Measurements from ENCODE around the gene ADGRL3.

Gene ADGRL3

DNA sequence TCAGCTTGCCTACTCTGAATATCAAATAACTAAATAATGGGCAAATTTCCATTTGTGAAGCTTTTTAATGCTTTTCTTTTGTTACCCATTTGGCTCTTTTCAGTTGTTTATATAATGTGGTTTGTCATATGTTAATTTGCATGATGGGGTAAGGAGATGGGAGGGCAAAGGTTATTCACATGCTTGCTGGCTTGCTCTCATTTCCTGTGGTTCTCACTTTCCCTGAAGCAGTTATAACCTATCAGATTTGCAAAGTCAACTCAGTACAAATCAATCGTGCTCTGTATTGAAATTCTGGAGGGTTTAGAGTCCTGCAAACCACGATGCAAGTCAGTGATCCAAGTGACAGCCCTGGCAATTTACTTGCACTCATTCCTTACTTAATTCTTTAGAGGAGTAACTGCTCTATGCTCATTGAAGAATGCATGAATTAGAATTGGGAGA lies 711.2 kb downstream of the ADGRL3 start:
- no peak overlapping the region for H3K4me3 Mint-ChIP-seq
- ATAC-seq (no peak), DNase-seq (no peak)
- H3K36me3 Mint-ChIP-seq (ENCODE audit: low read depth): no peaks in the 10 kb centered on the region
- H3K9me3 Mint-ChIP-seq: no peaks in the 10 kb centered on the region
- H3K27me3 Mint-ChIP-seq: no peaks in the 10 kb centered on the region
- H3K27ac Mint-ChIP-seq: no peak overlapping the region
- H3K4me1 Mint-ChIP-seq: no peaks in the 10 kb centered on the region

DNA sequence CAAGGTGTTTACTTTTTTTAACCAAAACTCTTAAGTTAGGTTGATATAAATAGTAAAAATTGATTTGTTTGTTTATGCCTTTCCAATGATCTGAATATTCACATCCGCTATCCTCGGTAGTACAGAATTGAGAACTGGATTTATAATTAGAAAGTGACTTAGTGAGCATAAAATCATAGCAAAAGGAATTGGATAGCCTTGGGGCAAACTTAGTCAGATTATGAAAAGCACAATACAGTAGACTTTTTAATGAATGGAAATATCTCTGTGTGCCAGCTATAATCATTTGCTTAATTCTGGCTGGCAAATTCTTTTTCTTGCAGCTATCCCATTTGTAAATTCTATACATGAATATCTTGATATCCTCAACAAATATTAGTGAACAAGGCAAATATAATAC lies 713.5 kb downstream of the ADGRL3 start:
- Mint-ChIP-seq H3K9me3 (peaks cover 3% of the 10 kb centered on the region), H3K27ac (no peak overlapping the region), H3K4me3 (no peak overlapping the region), H3K27me3 (no peaks in the 10 kb centered on the region), H3K4me1 (no peaks in the 10 kb centered on the region), H3K36me3 (ENCODE audit: low read depth) (no peaks in the 10 kb centered on the region)
- DNase-seq (no peak), ATAC-seq (no peak)

GRCh38 chr4:61915501-61915900 lies 715.4 kb downstream of the ADGRL3 start:
- Mint-ChIP-seq H3K9me3 (peaks cover 3% of the 10 kb centered on the region), H3K4me1 (no peaks in the 10 kb centered on the region), H3K36me3 (ENCODE audit: low read depth) (no peaks in the 10 kb centered on the region), H3K27ac (no peak overlapping the region), H3K27me3 (no peaks in the 10 kb centered on the region), H3K4me3 (no peak overlapping the region)
- DNase-seq (no peak), ATAC-seq (no peak)

GRCh38 chr4:61918507-61918906 lies 718.4 kb downstream of the ADGRL3 start:
- ATAC-seq: no peak
- no peaks in the 10 kb centered on the region for H3K4me1 Mint-ChIP-seq

DNA sequence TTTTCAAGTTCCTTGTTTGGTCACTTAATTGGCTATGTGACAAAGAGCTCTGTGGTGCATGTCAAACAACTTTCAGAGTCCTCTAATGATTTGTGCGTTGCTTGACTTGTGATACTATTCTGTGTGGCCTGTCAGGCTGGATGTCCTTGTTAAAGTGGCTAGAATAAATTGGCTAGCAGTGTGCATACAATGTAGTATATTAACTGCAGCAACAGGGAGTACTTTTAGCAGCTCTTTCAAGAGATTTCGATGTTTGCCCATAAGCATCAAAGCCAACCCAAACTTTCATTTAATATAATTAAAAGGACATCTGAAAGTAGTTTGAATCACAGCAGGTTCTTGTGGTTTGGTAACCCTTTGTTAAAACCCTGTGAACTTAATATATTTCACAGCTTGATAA lies 718.9 kb downstream of the ADGRL3 start:
- peaks cover 3% of the 10 kb centered on the region for H3K9me3 Mint-ChIP-seq
- H3K27me3 Mint-ChIP-seq: no peaks in the 10 kb centered on the region

More at GRCh38 chr4:61918507-61918906, 718.4 kb downstream of the ADGRL3 start:
- H3K27me3 Mint-ChIP-seq: no peaks in the 10 kb centered on the region
- DNase-seq: no peak
- H3K4me3 Mint-ChIP-seq: no peak overlapping the region
- H3K36me3 Mint-ChIP-seq (ENCODE audit: low read depth): no peaks in the 10 kb centered on the region
- no peak overlapping the region for H3K27ac Mint-ChIP-seq
- H3K9me3 Mint-ChIP-seq: peaks cover 3% of the 10 kb centered on the region

DNA sequence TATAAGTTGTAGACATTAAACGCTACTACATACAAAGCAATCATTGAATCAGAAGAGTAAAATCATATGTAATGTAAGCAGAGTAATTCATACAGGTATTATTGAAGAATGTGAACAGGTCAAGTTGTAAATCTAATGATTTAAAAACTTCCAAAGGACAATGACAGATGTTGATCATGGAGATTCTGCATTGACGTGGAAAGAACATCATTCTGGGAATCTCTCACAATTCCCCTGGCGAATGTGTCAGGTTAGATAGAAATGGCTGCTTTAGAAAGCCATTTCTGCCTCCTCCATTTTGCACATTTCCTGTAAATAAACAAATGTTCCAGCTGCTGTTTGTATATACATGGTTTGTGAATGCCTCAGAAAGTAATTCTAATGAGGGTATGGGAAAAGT lies 719.4 kb downstream of the ADGRL3 start:
- DNase-seq (no peak), ATAC-seq (no peak)
- no peaks in the 10 kb centered on the region for H3K4me1 Mint-ChIP-seq
- H3K27ac Mint-ChIP-seq: no peak overlapping the region
- no peaks in the 10 kb centered on the region for H3K36me3 Mint-ChIP-seq (ENCODE audit: low read depth)
- H3K27me3 Mint-ChIP-seq: no peaks in the 10 kb centered on the region
- peaks cover 3% of the 10 kb centered on the region for H3K9me3 Mint-ChIP-seq
- H3K4me3 Mint-ChIP-seq: no peak overlapping the region

More for the DNA sequence above, 718.9 kb downstream of the ADGRL3 start:
- H3K27ac Mint-ChIP-seq: no peak overlapping the region
- DNase-seq: no peak
- no peaks in the 10 kb centered on the region for H3K36me3 Mint-ChIP-seq (ENCODE audit: low read depth)
- no peaks in the 10 kb centered on the region for H3K4me1 Mint-ChIP-seq
- no peak overlapping the region for H3K4me3 Mint-ChIP-seq
- ATAC-seq: no peak

GRCh38 chr4:61921920-61922319 lies 721.8 kb downstream of the ADGRL3 start:
- Mint-ChIP-seq H3K27ac (no peak overlapping the region), H3K36me3 (ENCODE audit: low read depth) (no peaks in the 10 kb centered on the region), H3K4me3 (no peak overlapping the region), H3K27me3 (no peaks in the 10 kb centered on the region), H3K4me1 (no peaks in the 10 kb centered on the region), H3K9me3 (peaks cover 7% of the 10 kb centered on the region)
- DNase-seq: no peak
- no peak for ATAC-seq

DNA sequence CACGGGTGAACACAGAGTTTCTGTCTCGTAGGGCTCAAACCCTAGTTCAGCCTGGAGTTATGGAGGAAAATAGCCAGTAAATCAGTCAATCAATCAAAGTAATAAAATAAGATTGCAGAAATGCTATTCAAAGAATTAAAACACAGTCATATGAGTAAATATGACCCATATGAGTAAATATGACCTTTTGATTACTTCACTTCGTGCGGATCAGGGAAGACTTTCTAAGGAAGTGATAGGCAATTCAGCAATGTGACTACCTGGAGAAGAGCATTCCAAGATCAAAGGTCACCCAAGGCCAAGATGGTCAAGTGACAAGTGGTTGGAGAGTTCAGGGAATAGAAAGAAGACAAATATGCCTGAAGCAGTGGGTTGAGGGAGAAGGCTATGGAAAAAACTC lies 722.6 kb downstream of the ADGRL3 start:
- Mint-ChIP-seq H3K4me1 (no peaks in the 10 kb centered on the region), H3K9me3 (peaks cover 4% of the 10 kb centered on the region), H3K27ac (no peak overlapping the region), H3K36me3 (ENCODE audit: low read depth) (no peaks in the 10 kb centered on the region), H3K27me3 (no peaks in the 10 kb centered on the region), H3K4me3 (no peak overlapping the region)
- ATAC-seq (no peak), DNase-seq (no peak)

GRCh38 chr4:61923179-61923578 lies 723.1 kb downstream of the ADGRL3 start:
- no peaks in the 10 kb centered on the region for H3K36me3 Mint-ChIP-seq (ENCODE audit: low read depth)
- H3K4me3 Mint-ChIP-seq: no peak overlapping the region
- no peak overlapping the region for H3K27ac Mint-ChIP-seq
- peaks cover 4% of the 10 kb centered on the region for H3K9me3 Mint-ChIP-seq
- H3K4me1 Mint-ChIP-seq: no peaks in the 10 kb centered on the region
- no peaks in the 10 kb centered on the region for H3K27me3 Mint-ChIP-seq
- no peak for ATAC-seq
- no peak for DNase-seq

DNA sequence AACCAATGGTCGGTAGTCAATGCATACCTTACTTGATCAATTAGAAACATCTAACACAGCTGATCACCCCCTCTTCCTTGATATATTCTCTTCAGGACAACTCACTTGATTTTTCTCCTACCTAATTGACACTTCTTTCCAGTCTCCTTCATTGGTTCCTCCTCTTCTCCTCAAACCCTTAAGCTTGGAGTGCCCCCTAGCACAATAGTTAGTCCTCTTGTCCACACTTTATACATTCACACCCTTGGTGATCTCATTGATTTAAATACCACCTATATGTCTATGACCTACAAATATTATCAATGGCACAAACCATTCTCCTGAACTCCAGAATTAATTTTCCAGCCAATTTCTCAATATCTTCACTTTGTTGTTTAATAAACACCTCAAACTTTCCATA lies 724.0 kb downstream of the ADGRL3 start:
- Mint-ChIP-seq H3K4me1 (no peaks in the 10 kb centered on the region), H3K36me3 (ENCODE audit: low read depth) (no peaks in the 10 kb centered on the region), H3K27me3 (no peaks in the 10 kb centered on the region), H3K9me3 (peaks cover 4% of the 10 kb centered on the region), H3K27ac (no peak overlapping the region), H3K4me3 (no peak overlapping the region)
- DNase-seq (no peak), ATAC-seq (no peak)

GRCh38 chr4:61933527-61933926 lies 733.4 kb downstream of the ADGRL3 start:
- DNase-seq (no peak), ATAC-seq (no peak)
- no peaks in the 10 kb centered on the region for H3K27me3 Mint-ChIP-seq
- peaks cover 3% of the 10 kb centered on the region for H3K9me3 Mint-ChIP-seq
- no peaks in the 10 kb centered on the region for H3K36me3 Mint-ChIP-seq (ENCODE audit: low read depth)
- no peak overlapping the region for H3K27ac Mint-ChIP-seq
- H3K4me3 Mint-ChIP-seq: no peak overlapping the region
- no peaks in the 10 kb centered on the region for H3K4me1 Mint-ChIP-seq

DNA sequence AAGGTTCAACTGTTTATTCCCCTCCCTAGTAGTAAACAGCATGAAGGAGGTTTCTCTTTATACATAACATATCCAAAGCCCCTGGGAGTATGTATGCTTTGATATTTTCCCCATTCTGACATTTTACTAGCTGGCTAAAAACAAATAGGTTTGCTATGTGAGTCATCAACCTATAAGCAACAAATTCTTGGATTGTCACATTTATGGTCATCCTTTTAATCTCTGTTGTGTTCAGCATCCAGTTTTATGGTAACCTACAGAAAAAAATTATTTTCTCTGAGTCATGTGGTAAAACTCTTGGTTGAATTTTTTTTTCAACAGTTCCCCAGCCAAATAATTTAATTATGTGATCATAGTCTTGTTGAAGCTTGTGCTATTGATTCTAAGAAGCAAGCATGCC lies 734.1 kb downstream of the ADGRL3 start:
- Mint-ChIP-seq H3K4me1 (no peaks in the 10 kb centered on the region), H3K36me3 (ENCODE audit: low read depth) (no peaks in the 10 kb centered on the region), H3K27me3 (no peaks in the 10 kb centered on the region), H3K4me3 (no peak overlapping the region), H3K27ac (no peak overlapping the region), H3K9me3 (peaks cover 8% of the 10 kb centered on the region)
- no peak for ATAC-seq
- no peak for DNase-seq

DNA sequence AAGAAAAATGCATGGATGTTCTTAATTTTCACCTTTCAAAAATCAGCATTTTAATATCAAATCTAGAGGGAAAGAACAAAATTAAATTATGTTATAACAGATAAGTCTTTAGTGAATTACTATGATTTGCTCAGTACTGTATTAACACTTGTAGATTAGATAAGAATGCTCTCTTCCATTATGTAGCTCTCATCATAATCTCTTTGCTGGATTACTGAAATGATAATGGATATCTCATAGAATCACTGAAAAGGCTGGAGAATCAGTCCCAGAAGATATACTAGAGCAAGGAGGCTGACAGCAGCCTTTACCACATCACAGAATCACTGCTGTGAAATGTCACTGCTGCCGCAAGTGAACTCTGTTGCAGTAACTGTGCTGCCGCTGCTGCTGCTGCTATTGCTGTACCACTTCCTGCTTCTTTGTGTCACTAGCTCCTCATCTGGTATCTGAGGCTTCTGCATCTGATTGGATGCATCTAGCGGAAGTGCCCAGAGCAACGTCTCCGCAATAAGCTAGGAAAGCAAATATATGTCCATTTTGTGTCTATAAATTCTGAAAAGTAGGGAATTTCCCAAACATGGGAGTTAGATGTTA lies 738.2 kb downstream of the ADGRL3 start:
- peaks cover 8% of the 10 kb centered on the region for H3K9me3 Mint-ChIP-seq
- no peak for ATAC-seq
- no peak overlapping the region for H3K27ac Mint-ChIP-seq

GRCh38 chr4:61950625-61951024 lies 750.5 kb downstream of the ADGRL3 start:
- no peak overlapping the region for H3K4me3 Mint-ChIP-seq
- no peaks in the 10 kb centered on the region for H3K27me3 Mint-ChIP-seq
- no peak overlapping the region for H3K27ac Mint-ChIP-seq
- H3K9me3 Mint-ChIP-seq: peaks cover 9% of the 10 kb centered on the region
- H3K4me1 Mint-ChIP-seq: no peaks in the 10 kb centered on the region
- ATAC-seq: no peak
- H3K36me3 Mint-ChIP-seq (ENCODE audit: low read depth): no peaks in the 10 kb centered on the region
- no peak for DNase-seq

More for the DNA sequence above, 738.2 kb downstream of the ADGRL3 start:
- DNase-seq: no peak
- Mint-ChIP-seq H3K4me3 (no peak overlapping the region), H3K36me3 (ENCODE audit: low read depth) (no peaks in the 10 kb centered on the region), H3K4me1 (no peaks in the 10 kb centered on the region), H3K27me3 (no peaks in the 10 kb centered on the region)

DNA sequence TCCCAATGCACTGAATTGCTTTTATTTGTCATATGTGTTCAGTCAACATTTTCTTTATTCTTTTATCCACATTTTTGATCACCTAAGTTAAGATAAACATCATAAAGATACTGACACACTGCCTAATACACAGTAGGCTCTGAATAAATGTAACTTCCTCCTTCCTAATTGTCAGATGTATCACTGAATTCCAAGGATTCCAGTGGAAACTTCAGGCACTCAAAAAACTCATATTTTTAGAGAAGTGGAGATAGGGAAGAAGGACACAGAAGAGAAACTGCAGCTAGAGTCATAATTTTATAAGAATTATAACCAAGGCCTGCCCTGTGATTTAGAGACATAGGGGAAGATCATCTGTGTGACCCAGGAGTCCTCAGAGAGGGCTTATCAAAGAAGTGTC lies 753.3 kb downstream of the ADGRL3 start:
- Mint-ChIP-seq H3K4me3 (no peak overlapping the region), H3K4me1 (no peaks in the 10 kb centered on the region), H3K36me3 (ENCODE audit: low read depth) (no peaks in the 10 kb centered on the region), H3K27ac (no peak overlapping the region), H3K9me3 (peaks cover 9% of the 10 kb centered on the region), H3K27me3 (no peaks in the 10 kb centered on the region)
- ATAC-seq: no peak
- no peak for DNase-seq

DNA sequence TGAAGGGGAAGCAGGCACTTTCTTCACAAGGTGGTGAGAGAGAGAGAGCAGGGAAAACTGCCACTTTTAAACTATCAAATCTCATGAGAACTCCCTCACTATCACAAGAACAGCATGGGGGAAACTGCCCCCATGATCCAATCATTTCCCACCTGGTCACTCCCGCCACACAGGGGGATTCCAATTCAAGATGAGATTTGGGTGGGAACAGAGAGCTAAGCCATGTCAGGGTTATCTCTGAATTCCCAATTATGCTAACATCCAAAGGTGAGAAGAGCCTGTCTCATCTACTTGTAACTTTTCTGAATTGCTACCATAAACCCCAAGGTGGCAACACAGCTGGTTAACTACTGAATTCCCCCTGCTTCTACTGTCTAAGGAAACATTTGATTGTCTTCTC lies 758.5 kb downstream of the ADGRL3 start:
- H3K36me3 Mint-ChIP-seq (ENCODE audit: low read depth): no peaks in the 10 kb centered on the region
- no peaks in the 10 kb centered on the region for H3K4me1 Mint-ChIP-seq
- ATAC-seq: no peak
- H3K27ac Mint-ChIP-seq: no peak overlapping the region
- H3K27me3 Mint-ChIP-seq: no peaks in the 10 kb centered on the region
- H3K9me3 Mint-ChIP-seq: peaks cover 14% of the 10 kb centered on the region
- no peak for DNase-seq
- H3K4me3 Mint-ChIP-seq: no peak overlapping the region

All from activated naive CD8-positive, alpha-beta T cell treated with anti-CD3 and anti-CD28 coated beads, Interleukin-2, amount 50 U/mL, for 24 hours (primary cell).